WTC11 (cell line): ENCODE measurements around the gene ZNF622. TPM values are rescaled to one million over a fixed set of nuclear protein-coding genes. Genes with fewer than 3 reads are reported as not detected.

Experiments
- ATAC-seq: fragments of 200-7000 bp; cut with Tn5 transposase; 2 replicates; pipeline ENCODE4 v1.10.0; 2021; ENCODE audit warnings: mild to moderate bottlenecking, moderate library complexity
- CTCF ChIA-PET: fragments of 300-600 bp; sonication (Branson Sonifier 250); formaldehyde crosslinking; loops from one replicate; lab custom pipeline; 2021; ENCODE audit warnings: antibody characterized with exemption; lab: Charles Lee
- POLR2A ChIA-PET: fragments of 350-600 bp; sonication (Branson Sonifier 250); formaldehyde crosslinking; loops from one replicate; lab custom pipeline; 2021; ENCODE audit warnings: antibody characterized with exemption; lab: Charles Lee
- DNase-seq: peaks from one replicate; pipeline ENCODE4 v3.0.0; 2021; ENCODE audit warnings: low spot score
- H3K27ac Mint-ChIP-seq: 2 replicates; pipeline ENCODE4 v1.8.0; 2021; ENCODE audit warnings: mixed read lengths
- H3K27me3 Mint-ChIP-seq: 2 replicates; pipeline ENCODE4 v1.8.0; 2021; ENCODE audit warnings: low read depth, mild to moderate bottlenecking, moderate library complexity, mixed read lengths
- H3K36me3 Mint-ChIP-seq: 2 replicates; pipeline ENCODE4 v1.8.0; 2021; ENCODE audit warnings: mixed read lengths
- H3K4me1 Mint-ChIP-seq: 2 replicates; pipeline ENCODE4 v1.8.0; 2022; ENCODE audit warnings: mixed read lengths
- H3K4me3 Mint-ChIP-seq: 2 replicates; pipeline ENCODE4 v1.8.0; 2021; ENCODE audit warnings: mild to moderate bottlenecking, moderate library complexity, mixed read lengths
- H3K9me3 Mint-ChIP-seq: 2 replicates; pipeline ENCODE4 v1.8.0; 2021; ENCODE audit warnings: mixed read lengths
- CREB1 ChIP-seq: sonication (generic); formaldehyde crosslinking; IDR thresholded peaks from 2 replicates; pipeline ENCODE4 v1.8.0; 2023; ENCODE audit warnings: mild to moderate bottlenecking, missing genetic modification reagents
- E2F1 ChIP-seq: sonication (generic); formaldehyde crosslinking; IDR thresholded peaks from 2 replicates; pipeline ENCODE4 v1.8.0; 2022; ENCODE audit warnings: mild to moderate bottlenecking, missing genetic modification reagents
- ELF4 ChIP-seq: sonication (generic); formaldehyde crosslinking; IDR thresholded peaks from 2 replicates; pipeline ENCODE4 v1.8.1; 2022; ENCODE audit warnings: low read depth, mild to moderate bottlenecking, moderate library complexity, missing genetic modification reagents
- ERG ChIP-seq: fragments of 250-450 bp; sonication (Bioruptor Pico); IDR thresholded peaks from 2 replicates; pipeline ENCODE4 v1.8.0; 2021; ENCODE audit warnings: mild to moderate bottlenecking
- GABPB1 ChIP-seq: sonication (generic); formaldehyde crosslinking; IDR thresholded peaks from 2 replicates; pipeline ENCODE4 v1.8.1; 2023; ENCODE audit warnings: mild to moderate bottlenecking, missing genetic modification reagents
- GTF2I ChIP-seq: fragments of 250-450 bp; sonication (Bioruptor Pico); conservative IDR thresholded peaks from 2 replicates; pipeline ENCODE4 v1.4.0; 2021; ENCODE audit warnings: mild to moderate bottlenecking
- IRF1 ChIP-seq: sonication (generic); formaldehyde crosslinking; IDR thresholded peaks from 2 replicates; pipeline ENCODE4 v1.8.0; 2023; ENCODE audit warnings: missing genetic modification reagents
- MXD4 ChIP-seq: fragments of 250-450 bp; sonication (Bioruptor Pico); IDR thresholded peaks from 2 replicates; pipeline ENCODE4 v1.8.0; 2021; ENCODE audit warnings: mild to moderate bottlenecking, moderate library complexity, borderline replicate concordance
- NR1H2 ChIP-seq: sonication (generic); formaldehyde crosslinking; IDR thresholded peaks from 2 replicates; pipeline ENCODE4 v1.9.0; 2021; ENCODE audit warnings: mild to moderate bottlenecking, moderate library complexity, missing genetic modification reagents
- OVOL2 ChIP-seq: fragments of 250-450 bp; sonication (Bioruptor Pico); IDR thresholded peaks from 2 replicates; pipeline ENCODE4 v1.9.0; 2021; ENCODE audit warnings: mild to moderate bottlenecking, borderline replicate concordance
- SP1 ChIP-seq: sonication (generic); formaldehyde crosslinking; conservative IDR thresholded peaks from 2 replicates; pipeline ENCODE4 v1.8.1; 2022; ENCODE audit warnings: missing genetic modification reagents
- TEAD4 ChIP-seq: sonication (generic); formaldehyde crosslinking; IDR thresholded peaks from 2 replicates; pipeline ENCODE4 v1.8.0; 2022; ENCODE audit warnings: mild to moderate bottlenecking, missing genetic modification reagents
- ZBTB43 ChIP-seq: sonication (generic); formaldehyde crosslinking; IDR thresholded peaks from 2 replicates; pipeline ENCODE4 v1.8.1; 2023; ENCODE audit warnings: mild to moderate bottlenecking, missing genetic modification reagents
- ZNF396 ChIP-seq: fragments of 250-450 bp; sonication (Bioruptor Pico); IDR thresholded peaks from 2 replicates; pipeline ENCODE4 v1.8.0; 2021; ENCODE audit warnings: mild to moderate bottlenecking, moderate library complexity, borderline replicate concordance
- ZNF416 ChIP-seq: fragments of 250-450 bp; sonication (Bioruptor Pico); IDR thresholded peaks from 2 replicates; pipeline ENCODE4 v1.9.0; 2021; ENCODE audit warnings: mild to moderate bottlenecking, inconsistent platforms
- ZNF423 ChIP-seq: fragments of 250-450 bp; sonication (Bioruptor Pico); IDR thresholded peaks from 2 replicates; pipeline ENCODE4 v2.1.2; 2022; ENCODE audit warnings: mild to moderate bottlenecking, moderate library complexity
- ZSCAN18 ChIP-seq: fragments of 250-450 bp; sonication (Bioruptor Pico); IDR thresholded peaks from 2 replicates; pipeline ENCODE4 v2.1.2; 2022; ENCODE audit warnings: mild to moderate bottlenecking, moderate library complexity
- total RNA-seq: library from RNA; stranded (reverse); gene quantifications from 3 replicates; pipeline ENCODE4 v1.2.3, GENCODE V29; 2021
- TF ChIP-seq, protein P1 (sequence below): sonication (generic); formaldehyde crosslinking; IDR thresholded peaks from 2 replicates; pipeline ENCODE4 v1.8.1; 2023; ENCODE audit warnings: mild to moderate bottlenecking, missing genetic modification reagents, borderline replicate concordance

ZNF622 gene
- total RNA-seq, 1 experiment from 2014 or later = 37.9 TPM

GRCh38 chr5:16510098-16510497, 44.5 kb upstream of the ZNF622 start (continued):
- no peak for TF ChIP-seq OVOL2
- no peak for TF ChIP-seq SP1
- TF ChIP-seq NR1H2 (CRISPR knock-in tag) = no peak
- no peak for TF ChIP-seq GTF2I (CRISPR knock-in tag)
- no peak for TF ChIP-seq ELF4 (CRISPR knock-in tag)
- no peak for TF ChIP-seq ZSCAN18 (CRISPR knock-in tag)
- TF ChIP-seq ZNF396 (CRISPR knock-in tag) = no peak
- TF ChIP-seq E2F1 (CRISPR knock-in tag) = no peak
- TF ChIP-seq, all 79 proteins: peak for 0

GRCh38 chr5:16508730-16509531, 43.3 kb upstream of the ZNF622 start:
- no peak for TF ChIP-seq IRF1 (CRISPR knock-in tag)
- TF ChIP-seq ZNF423 = peak; percentile 61; the same call in 1 of the 2 replicates
- Mint-ChIP-seq H3K27ac (no peak overlapping the region; the same call in 1 of the 2 replicates), H3K4me3 (no peak overlapping the region), H3K4me1 (peaks cover 11% of the 10 kb centered on the region), H3K27me3 (no peaks in the 10 kb centered on the region), H3K36me3 (no peaks in the 10 kb centered on the region), H3K9me3 (peaks cover 3% of the 10 kb centered on the region; the same call in 1 of the 2 replicates)
- CTCF ChIA-PET = interaction anchor here (1.1 kb wide), 1 partner anchor 37 kb away, joined by 4 read pairs; no protein-coding TSS in a partner anchor
- POLR2A ChIA-PET = no interaction called here
- ATAC-seq (peak; percentile 97), DNase-seq (peak; percentile 43)

GRCh38 chr5:16507716-16508115, 42.1 kb upstream of the ZNF622 start:
- CTCF ChIA-PET = no interaction called here

DNA sequence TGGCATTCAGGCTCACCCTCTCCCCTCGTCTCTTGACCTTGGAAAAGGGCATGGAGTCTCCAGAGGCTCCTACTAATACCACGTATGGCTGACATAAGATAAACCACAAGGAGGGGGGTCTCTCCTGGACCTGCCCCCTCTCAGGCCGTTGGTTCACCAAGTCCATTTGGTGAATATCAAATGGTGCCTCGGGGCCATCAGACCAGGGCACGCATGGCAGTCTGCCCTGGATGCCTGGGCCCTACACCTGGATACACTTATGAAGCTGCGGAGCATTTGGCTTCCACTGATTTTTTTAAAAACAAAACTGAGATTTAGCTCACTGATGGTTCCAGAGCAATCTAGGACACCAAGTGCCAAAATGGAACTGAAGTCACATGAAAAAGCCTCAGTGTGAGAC, 40.3 kb upstream of the ZNF622 start:
- TF ChIP-seq ZNF416 (CRISPR knock-in tag) (no peak), IRF1 (CRISPR knock-in tag) (no peak), ZBTB43 (no peak), CREB1 (CRISPR knock-in tag) (no peak), ERG (no peak), GTF2I (CRISPR knock-in tag) (no peak), GABPB1 (CRISPR knock-in tag) (no peak), MXD4 (CRISPR knock-in tag) (no peak)
- TF ChIP-seq, protein P1, sequence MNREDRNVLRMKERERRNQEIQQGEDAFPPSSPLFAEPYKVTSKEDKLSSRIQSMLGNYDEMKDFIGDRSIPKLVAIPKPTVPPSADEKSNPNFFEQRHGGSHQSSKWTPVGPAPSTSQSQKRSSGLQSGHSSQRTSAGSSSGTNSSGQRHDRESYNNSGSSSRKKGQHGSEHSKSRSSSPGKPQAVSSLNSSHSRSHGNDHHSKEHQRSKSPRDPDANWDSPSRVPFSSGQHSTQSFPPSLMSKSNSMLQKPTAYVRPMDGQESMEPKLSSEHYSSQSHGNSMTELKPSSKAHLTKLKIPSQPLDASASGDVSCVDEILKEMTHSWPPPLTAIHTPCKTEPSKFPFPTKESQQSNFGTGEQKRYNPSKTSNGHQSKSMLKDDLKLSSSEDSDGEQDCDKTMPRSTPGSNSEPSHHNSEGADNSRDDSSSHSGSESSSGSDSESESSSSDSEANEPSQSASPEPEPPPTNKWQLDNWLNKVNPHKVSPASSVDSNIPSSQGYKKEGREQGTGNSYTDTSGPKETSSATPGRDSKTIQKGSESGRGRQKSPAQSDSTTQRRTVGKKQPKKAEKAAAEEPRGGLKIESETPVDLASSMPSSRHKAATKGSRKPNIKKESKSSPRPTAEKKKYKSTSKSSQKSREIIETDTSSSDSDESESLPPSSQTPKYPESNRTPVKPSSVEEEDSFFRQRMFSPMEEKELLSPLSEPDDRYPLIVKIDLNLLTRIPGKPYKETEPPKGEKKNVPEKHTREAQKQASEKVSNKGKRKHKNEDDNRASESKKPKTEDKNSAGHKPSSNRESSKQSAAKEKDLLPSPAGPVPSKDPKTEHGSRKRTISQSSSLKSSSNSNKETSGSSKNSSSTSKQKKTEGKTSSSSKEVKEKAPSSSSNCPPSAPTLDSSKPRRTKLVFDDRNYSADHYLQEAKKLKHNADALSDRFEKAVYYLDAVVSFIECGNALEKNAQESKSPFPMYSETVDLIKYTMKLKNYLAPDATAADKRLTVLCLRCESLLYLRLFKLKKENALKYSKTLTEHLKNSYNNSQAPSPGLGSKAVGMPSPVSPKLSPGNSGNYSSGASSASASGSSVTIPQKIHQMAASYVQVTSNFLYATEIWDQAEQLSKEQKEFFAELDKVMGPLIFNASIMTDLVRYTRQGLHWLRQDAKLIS (CRISPR knock-in tag) = no peak
- ChIA-PET CTCF (interaction anchor here (0.5 kb wide), 1 partner anchor 17 kb away, joined by 4 read pairs; no protein-coding TSS in a partner anchor), POLR2A (no interaction called here)
- H3K36me3 Mint-ChIP-seq = no peaks in the 10 kb centered on the region
- ATAC-seq = no peak
- H3K27me3 Mint-ChIP-seq = no peaks in the 10 kb centered on the region
- H3K27ac Mint-ChIP-seq = no peak overlapping the region; the same call in 1 of the 2 replicates
- H3K4me3 Mint-ChIP-seq = no peak overlapping the region
- H3K4me1 Mint-ChIP-seq = peaks cover 11% of the 10 kb centered on the region
- no peaks in the 10 kb centered on the region for H3K9me3 Mint-ChIP-seq
- no peak for DNase-seq

More at GRCh38 chr5:16507716-16508115, 42.1 kb upstream of the ZNF622 start:
- ATAC-seq (no peak), DNase-seq (no peak)
- Mint-ChIP-seq H3K27ac (no peak overlapping the region), H3K4me1 (peaks cover 11% of the 10 kb centered on the region), H3K36me3 (no peaks in the 10 kb centered on the region), H3K4me3 (no peak overlapping the region), H3K27me3 (no peaks in the 10 kb centered on the region), H3K9me3 (peaks cover 3% of the 10 kb centered on the region; the same call in 1 of the 2 replicates)
- no peak for TF ChIP-seq TEAD4 (CRISPR knock-in tag)
- POLR2A ChIA-PET = no interaction called here
